HepG2 (cell line): ENCODE measurements around the gene CEBPA. TPM values are rescaled to one million over a fixed set of nuclear protein-coding genes. Genes with fewer than 3 reads are reported as not detected.
A peak's percentile ranks its signal among the peaks of the same experiment; 100 is the strongest.

Experiments used
- ATF7 ChIP-seq, 2 experiments: fragments of 450-650 bp in 1 of 2; sonication (generic) in 1 of 2; formaldehyde crosslinking in 1 of 2; IDR thresholded peaks; 2 replicates each; pipeline versions ENCODE4 v1.4.0 to v1.6.1; 2016 to 2020; ENCODE audit warnings: antibody characterized with exemption in 1 of 2, mild to moderate bottlenecking in 1 of 2, missing genetic modification reagents in 1 of 2
- BCL6 ChIP-seq: IDR thresholded peaks from 2 replicates; pipeline ENCODE4 v1.6.1; 2016; ENCODE audit warnings: missing genetic modification reagents, missing compliant biosample characterization
- GFI1 ChIP-seq: sonication (generic); formaldehyde crosslinking; IDR thresholded peaks from 2 replicates; pipeline ENCODE4 v1.5.0; 2020; ENCODE audit warnings: missing genetic modification reagents, mild to moderate bottlenecking, borderline replicate concordance
- KMT2B ChIP-seq: IDR thresholded peaks from 2 replicates; pipeline ENCODE4 v1.6.1; 2016; ENCODE audit warnings: missing genetic modification reagents, missing compliant biosample characterization
- MYNN ChIP-seq: sonication (generic); formaldehyde crosslinking; IDR thresholded peaks from 2 replicates; pipeline ENCODE4 v1.4.0; 2020; ENCODE audit warnings: mild to moderate bottlenecking, low read depth, missing genetic modification reagents
- PCBP2 ChIP-seq: fragments of 200-400 bp; formaldehyde crosslinking; optimal IDR thresholded peaks from 2 replicates; pipeline ENCODE3; 2018; ENCODE audit warnings: low read length, low read depth; ENCODE audit not compliant: poor library complexity, severe bottlenecking
- RARG ChIP-seq: sonication (generic); formaldehyde crosslinking; IDR thresholded peaks from 2 replicates; pipeline ENCODE4 v1.4.0; 2020; ENCODE audit warnings: low read depth, mild to moderate bottlenecking, missing genetic modification reagents
- RNF2 ChIP-seq: fragments of 450-650 bp; conservative IDR thresholded peaks from 2 replicates; pipeline ENCODE4 v1.6.1; 2016; ENCODE audit warnings: low read depth
- SPEN ChIP-seq: sonication (generic); formaldehyde crosslinking; IDR thresholded peaks from 2 replicates; pipeline ENCODE4 v1.5.1; 2020; ENCODE audit warnings: low read depth, mild to moderate bottlenecking, missing genetic modification reagents
- SRSF1 ChIP-seq: fragments of 200-400 bp; formaldehyde crosslinking; optimal IDR thresholded peaks from 2 replicates; pipeline ENCODE3; 2017; ENCODE audit warnings: mild to moderate bottlenecking, low read depth, low read length, moderate library complexity
- SSRP1 ChIP-seq: IDR thresholded peaks from 2 replicates; pipeline ENCODE4 v1.6.1; 2016; ENCODE audit warnings: control low read depth
- ZNF101 ChIP-seq: sonication (generic); formaldehyde crosslinking; IDR thresholded peaks from 2 replicates; pipeline ENCODE4 v1.4.0; 2020; ENCODE audit warnings: mild to moderate bottlenecking, low read depth, missing genetic modification reagents, borderline replicate concordance
- ZNF207 ChIP-seq: fragments of 450-650 bp; IDR thresholded peaks from 2 replicates; pipeline ENCODE4 v1.6.1; 2016; ENCODE audit warnings: antibody characterized with exemption, borderline replicate concordance
- ZNF33B ChIP-seq: sonication (generic); formaldehyde crosslinking; IDR thresholded peaks from 2 replicates; pipeline ENCODE4 v1.5.1; 2020; ENCODE audit warnings: mild to moderate bottlenecking, missing genetic modification reagents
- ZNF501 ChIP-seq: sonication (generic); formaldehyde crosslinking; IDR thresholded peaks from 2 replicates; pipeline ENCODE4 v1.5.1; 2020; ENCODE audit warnings: mild to moderate bottlenecking, moderate library complexity, missing genetic modification reagents
- ZNF556 ChIP-seq: sonication (generic); formaldehyde crosslinking; IDR thresholded peaks from 2 replicates; pipeline ENCODE4 v1.4.0; 2020; ENCODE audit warnings: mild to moderate bottlenecking, missing genetic modification reagents, borderline replicate concordance
- ZNF577 ChIP-seq: sonication (generic); formaldehyde crosslinking; IDR thresholded peaks from 2 replicates; pipeline ENCODE4 v1.4.0; 2020; ENCODE audit warnings: mild to moderate bottlenecking, low read depth, missing genetic modification reagents, borderline replicate concordance
- ZNF615 ChIP-seq: sonication (generic); formaldehyde crosslinking; IDR thresholded peaks from 2 replicates; pipeline ENCODE4 v1.5.0; 2020; ENCODE audit warnings: mild to moderate bottlenecking, missing genetic modification reagents, borderline replicate concordance
- ZNF792 ChIP-seq: IDR thresholded peaks from 2 replicates; pipeline ENCODE4 v1.6.1; 2016
- ZNF878 ChIP-seq: sonication (generic); formaldehyde crosslinking; IDR thresholded peaks from 2 replicates; pipeline ENCODE4 v1.8.1; 2023; ENCODE audit warnings: mild to moderate bottlenecking, missing genetic modification reagents, moderate library complexity
- ZNF879 ChIP-seq: sonication (generic); formaldehyde crosslinking; IDR thresholded peaks from 2 replicates; pipeline ENCODE4 v1.8.1; 2023; ENCODE audit warnings: missing genetic modification reagents
- ZSCAN29 ChIP-seq: sonication (generic); formaldehyde crosslinking; conservative IDR thresholded peaks from 2 replicates; pipeline ENCODE4 v1.4.0; 2020; ENCODE audit warnings: mild to moderate bottlenecking, missing genetic modification reagents
- polyA plus RNA-seq, 8 experiments: library from polyadenylated mRNA; depleted of rRNA in 3 of 8; stranded (reverse) in 7 of 8; unstranded in 1 of 8; fragments of >200 nt; fragmentation: Illumina TruSeq in 4 of 8; extraction: Trizol in 4 of 8; gene quantifications; 2 replicates each; pipeline versions ENCODE4 v1.2.1 to v1.2.3, GENCODE V29; 2011 to 2016; ENCODE audit warnings: low read depth in 4 of 8, missing spikeins in 1 of 8, mixed read lengths in 1 of 8; ENCODE audit not compliant: insufficient read depth in 1 of 8
- total RNA-seq, 5 experiments: library from RNA; depleted of rRNA; stranded (reverse); fragments of >200 nt; fragmentation: Illumina TruSeq; extraction: Trizol; gene quantifications; 2 replicates each; pipeline ENCODE4 v1.2.3, GENCODE V29; 2016; ENCODE audit warnings: low read depth in 1 of 5
- TF ChIP-seq, protein P1 (sequence below): sonication (generic); formaldehyde crosslinking; IDR thresholded peaks from 2 replicates; pipeline ENCODE4 v1.5.0; 2020; ENCODE audit warnings: missing genetic modification reagents, mild to moderate bottlenecking, borderline replicate concordance
- TF ChIP-seq, protein P2 (sequence below): sonication (generic); formaldehyde crosslinking; IDR thresholded peaks from 2 replicates; pipeline ENCODE4 v1.5.0; 2020; ENCODE audit warnings: mild to moderate bottlenecking, missing genetic modification reagents
- TF ChIP-seq, protein P3 (sequence below): sonication (generic); formaldehyde crosslinking; conservative IDR thresholded peaks from 2 replicates; pipeline ENCODE4 v1.4.0; 2020; ENCODE audit warnings: missing genetic modification reagents

CEBPA gene
- total and polyA plus RNA-seq, 2 of the 13 experiments (the other 11 are each of a cell fraction or from before 2014, with no cell fraction given) = 24.8 to 103 TPM

DNA sequence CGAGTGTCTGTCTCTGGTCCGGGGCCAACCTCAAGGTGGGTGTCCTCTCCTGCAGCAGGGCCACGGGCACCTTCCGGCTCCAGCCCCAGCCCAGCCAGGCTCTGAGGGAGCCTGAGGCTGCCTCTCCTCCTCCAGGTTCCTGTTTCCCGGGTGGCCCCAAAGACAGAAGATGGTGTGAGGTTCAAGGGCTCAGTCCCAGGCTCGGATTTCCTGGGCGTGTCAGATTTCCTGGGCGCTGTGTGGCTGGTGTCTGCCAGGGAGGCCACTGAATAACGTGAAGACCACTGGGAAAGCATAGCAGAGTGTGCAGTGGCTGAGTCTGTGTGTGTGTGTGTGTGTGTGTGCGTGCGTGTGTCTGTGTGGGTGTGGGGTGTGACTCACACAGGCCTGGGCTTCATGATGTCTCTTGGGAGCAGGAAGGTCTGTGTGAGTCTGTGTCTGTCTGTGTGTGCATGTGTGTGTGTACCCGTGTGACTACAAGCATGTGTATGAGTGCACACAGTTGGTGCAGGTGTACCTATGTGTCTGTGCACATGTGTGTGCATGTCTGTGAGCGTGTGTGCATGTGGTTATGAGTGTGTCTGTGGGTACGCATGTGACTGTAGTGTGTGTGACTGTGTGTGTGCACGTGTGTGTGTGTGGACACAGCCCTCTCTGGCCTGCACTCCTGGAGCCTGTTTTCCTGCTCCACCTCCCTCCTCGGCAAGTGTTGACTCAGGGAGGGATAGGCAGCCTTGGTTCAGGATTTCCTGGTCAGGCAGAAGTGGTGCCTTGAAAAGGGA lies 28.3 kb downstream of the CEBPA start (continued):
- TF ChIP-seq ZNF556 = no peak
- no peak for TF ChIP-seq ZNF577 (CRISPR knock-in tag)
- TF ChIP-seq ZNF615 (CRISPR knock-in tag) = no peak
- TF ChIP-seq SRSF1 = no peak
- peak; percentile 53; the same call in 1 of the 2 replicates for TF ChIP-seq BCL6
- TF ChIP-seq, protein P1, sequence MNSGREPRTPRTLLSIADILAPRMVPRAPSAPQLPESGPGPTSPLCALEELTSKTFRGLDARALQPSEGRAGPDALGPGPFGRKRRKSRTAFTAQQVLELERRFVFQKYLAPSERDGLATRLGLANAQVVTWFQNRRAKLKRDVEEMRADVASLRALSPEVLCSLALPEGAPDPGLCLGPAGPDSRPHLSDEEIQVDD (CRISPR knock-in tag) = no peak; the same call in 1 of the 2 replicates
- TF ChIP-seq ZSCAN29 (CRISPR knock-in tag) = no peak
- TF ChIP-seq ZNF101 (CRISPR knock-in tag) = no peak; the same call in 1 of the 2 replicates
- TF ChIP-seq GFI1 = no peak
- TF ChIP-seq RNF2 = no peak
- no peak for TF ChIP-seq MYNN (CRISPR knock-in tag)
- 0 out of 2 replicates have a peak, but pooled peaks have one; percentile 46 for TF ChIP-seq ZNF501 (CRISPR knock-in tag)
- TF ChIP-seq ZNF879 (CRISPR knock-in tag) = no peak
- TF ChIP-seq ZNF878 (CRISPR knock-in tag) = no peak
- 0 out of 2 replicates have a peak, but pooled peaks have one; percentile 48 for TF ChIP-seq ZNF792 (CRISPR knock-in tag)
- TF ChIP-seq ATF7 (IDR thresholded peaks at IDR 0.05) = no peak
- TF ChIP-seq ATF7 (CRISPR knock-in tag; IDR thresholded peaks at IDR 0.05) = no peak; the same call in 1 of the 2 replicates
- peak; percentile 78; the same call in 1 of the 2 replicates for TF ChIP-seq SSRP1 (CRISPR knock-in tag)
- TF ChIP-seq ZNF207 = no peak
- TF ChIP-seq, protein P2, sequence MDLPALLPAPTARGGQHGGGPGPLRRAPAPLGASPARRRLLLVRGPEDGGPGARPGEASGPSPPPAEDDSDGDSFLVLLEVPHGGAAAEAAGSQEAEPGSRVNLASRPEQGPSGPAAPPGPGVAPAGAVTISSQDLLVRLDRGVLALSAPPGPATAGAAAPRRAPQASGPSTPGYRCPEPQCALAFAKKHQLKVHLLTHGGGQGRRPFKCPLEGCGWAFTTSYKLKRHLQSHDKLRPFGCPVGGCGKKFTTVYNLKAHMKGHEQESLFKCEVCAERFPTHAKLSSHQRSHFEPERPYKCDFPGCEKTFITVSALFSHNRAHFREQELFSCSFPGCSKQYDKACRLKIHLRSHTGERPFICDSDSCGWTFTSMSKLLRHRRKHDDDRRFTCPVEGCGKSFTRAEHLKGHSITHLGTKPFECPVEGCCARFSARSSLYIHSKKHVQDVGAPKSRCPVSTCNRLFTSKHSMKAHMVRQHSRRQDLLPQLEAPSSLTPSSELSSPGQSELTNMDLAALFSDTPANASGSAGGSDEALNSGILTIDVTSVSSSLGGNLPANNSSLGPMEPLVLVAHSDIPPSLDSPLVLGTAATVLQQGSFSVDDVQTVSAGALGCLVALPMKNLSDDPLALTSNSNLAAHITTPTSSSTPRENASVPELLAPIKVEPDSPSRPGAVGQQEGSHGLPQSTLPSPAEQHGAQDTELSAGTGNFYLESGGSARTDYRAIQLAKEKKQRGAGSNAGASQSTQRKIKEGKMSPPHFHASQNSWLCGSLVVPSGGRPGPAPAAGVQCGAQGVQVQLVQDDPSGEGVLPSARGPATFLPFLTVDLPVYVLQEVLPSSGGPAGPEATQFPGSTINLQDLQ (CRISPR knock-in tag) = no peak
- no peak for TF ChIP-seq PCBP2
- peak; percentile 40; the same call in 1 of the 2 replicates for TF ChIP-seq KMT2B (CRISPR knock-in tag)
- TF ChIP-seq, protein P3, sequence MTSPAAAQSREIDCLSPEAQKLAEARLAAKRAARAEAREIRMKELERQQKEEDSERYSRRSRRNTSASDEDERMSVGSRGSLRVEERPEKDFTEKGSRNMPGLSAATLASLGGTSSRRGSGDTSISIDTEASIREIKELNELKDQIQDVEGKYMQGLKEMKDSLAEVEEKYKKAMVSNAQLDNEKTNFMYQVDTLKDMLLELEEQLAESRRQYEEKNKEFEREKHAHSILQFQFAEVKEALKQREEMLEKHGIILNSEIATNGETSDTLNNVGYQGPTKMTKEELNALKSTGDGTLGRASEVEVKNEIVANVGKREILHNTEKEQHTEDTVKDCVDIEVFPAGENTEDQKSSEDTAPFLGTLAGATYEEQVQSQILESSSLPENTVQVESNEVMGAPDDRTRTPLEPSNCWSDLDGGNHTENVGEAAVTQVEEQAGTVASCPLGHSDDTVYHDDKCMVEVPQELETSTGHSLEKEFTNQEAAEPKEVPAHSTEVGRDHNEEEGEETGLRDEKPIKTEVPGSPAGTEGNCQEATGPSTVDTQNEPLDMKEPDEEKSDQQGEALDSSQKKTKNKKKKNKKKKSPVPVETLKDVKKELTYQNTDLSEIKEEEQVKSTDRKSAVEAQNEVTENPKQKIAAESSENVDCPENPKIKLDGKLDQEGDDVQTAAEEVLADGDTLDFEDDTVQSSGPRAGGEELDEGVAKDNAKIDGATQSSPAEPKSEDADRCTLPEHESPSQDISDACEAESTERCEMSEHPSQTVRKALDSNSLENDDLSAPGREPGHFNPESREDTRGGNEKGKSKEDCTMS (CRISPR knock-in tag) = no peak
- no peak for TF ChIP-seq SPEN (CRISPR knock-in tag)
- TF ChIP-seq ZNF33B = no peak
- no peak for TF ChIP-seq RARG (CRISPR knock-in tag)
